GM19372 (cell line): Measurements from ENCODE around the gene CENPX.

Source experiments
- ATAC-seq: cut with Tn5 transposase; IDR thresholded peaks from one replicate; pipeline ENCODE4 v1.9.1; 2021; ENCODE audit warnings: mild to moderate bottlenecking, low read depth, moderate library complexity; ENCODE audit not compliant: unreplicated experiment

CENPX gene

GRCh38 chr17:82022310-82022980 is at the start of gene CENPX:
TSS of gene CENPX (minus strand) at chr17:82022878. CDS start at chr17:82022861, 17 bp downstream.
- ATAC-seq, result no peak

GRCh38 chr17:82070611-82071010 is 47.9 kb upstream of the CENPX start:
- no peak for ATAC-seq

- peak; percentile 74 for ATAC-seq
These were observed 43.1 kb upstream of the CENPX start, which contains the start of gene DUS1L for GRCh38 chr17:82065638-82066303. TSS of gene DUS1L (minus strand) at chr17:82065804. CDS start at chr17:82065059, 745 bp downstream.

GRCh38 chr17:82065193-82065637 is 42.5 kb upstream of the CENPX start:
- peak; percentile 22 for ATAC-seq

- no peak for ATAC-seq
These were observed 41.9 kb upstream of the CENPX start for GRCh38 chr17:82064433-82065192.

GRCh38 chr17:82063424-82064415 is 41.0 kb upstream of the CENPX start:
- ATAC-seq, result no peak

GRCh38 chr17:82062984-82063368 is 40.3 kb upstream of the CENPX start:
- no peak for ATAC-seq

- ATAC-seq, result no peak
These were observed 39.7 kb upstream of the CENPX start for GRCh38 chr17:82062076-82062983.

GRCh38 chr17:82061047-82061925 is 38.6 kb upstream of the CENPX start:
- ATAC-seq, result no peak

- ATAC-seq, result no peak
These were observed 37.9 kb upstream of the CENPX start for GRCh38 chr17:82060614-82061013.

- no peak for ATAC-seq
These were observed 37.3 kb upstream of the CENPX start for GRCh38 chr17:82060001-82060380.

- ATAC-seq, result no peak
These were observed 36.8 kb upstream of the CENPX start for GRCh38 chr17:82059272-82060000.

- no peak for ATAC-seq
These were observed 36.2 kb upstream of the CENPX start for GRCh38 chr17:82058855-82059249.

GRCh38 chr17:82058230-82058854 is 35.7 kb upstream of the CENPX start:
- no peak for ATAC-seq

GRCh38 chr17:82056729-82057621 is 34.3 kb upstream of the CENPX start:
- no peak for ATAC-seq
